Spinal cord (tissue), 10 donors: ENCODE results near the gene IQCK. TPM values are rescaled to one million over a fixed set of nuclear protein-coding genes. Genes with fewer than 3 reads are reported as not detected.
A peak's percentile ranks its signal among the peaks of the same experiment; 100 is the strongest.

Experiments
- DNase-seq, 6 donors: peaks; one replicate each; pipeline versions ENCODE4 v3.0.0 to v3.0.0-alpha.2; 2013 to 2015; ENCODE audit warnings: low spot score in 6 of 6, low read depth in 4 of 6
- H3K27ac ChIP-seq: one replicate; pipeline ENCODE4 v1.5.1; 2013; ENCODE audit warnings: low read depth, low read length, control low read depth
- H3K27me3 ChIP-seq: one replicate; pipeline ENCODE4 v1.6.1; 2013; ENCODE audit warnings: low read length; ENCODE audit not compliant: control insufficient read depth, insufficient read depth
- H3K36me3 ChIP-seq: one replicate; pipeline ENCODE4 v1.6.1; 2013; ENCODE audit warnings: low read length; ENCODE audit not compliant: control insufficient read depth, insufficient read depth
- H3K4me1 ChIP-seq: one replicate; pipeline ENCODE4 v1.6.1; 2013; ENCODE audit warnings: low read length; ENCODE audit not compliant: control insufficient read depth, insufficient read depth
- H3K4me3 ChIP-seq: one replicate; pipeline ENCODE4 v1.5.1; 2013; ENCODE audit warnings: low read depth, low read length, control low read depth
- H3K9me3 ChIP-seq: one replicate; pipeline ENCODE4 v1.6.1; 2013; ENCODE audit warnings: low read length; ENCODE audit not compliant: control insufficient read depth, insufficient read depth
- WGBS: methylation state at CpG from one replicate; pipeline ENCODE4 v1.1.5; 2013; ENCODE audit warnings: missing lambda C conversion rate; ENCODE audit not compliant: insufficient coverage; 5-methylcytosine and 5-hydroxymethylcytosine counted together
- polyA plus RNA-seq, 2 donors: library from polyadenylated mRNA; unstranded; fragments of 120-200 nt; gene quantifications; one replicate each; pipeline ENCODE4 v1.2.1, GENCODE V29; 2013; ENCODE audit not compliant: insufficient read length in 2 of 2
- total RNA-seq, 2 donors: library from RNA; depleted of rRNA in 1 of 2; stranded (reverse); fragments of 120-200 nt in 1 of 2; fragments of >200 nt in 1 of 2; gene quantifications; one replicate each; pipeline versions ENCODE4 v1.2.3 to v1.2.4, GENCODE V29; 2013 to 2014
- donor health status: healthy.

IQCK gene
- total and polyA plus RNA-seq, 4 donors, result 12.0 to 25.5 (median 19.0) TPM

GRCh38 chr16:19683453-19684236, 34.4 kb upstream of the IQCK start:
- peaks cover 15% of the 10 kb centered on the region for H3K4me1 ChIP-seq
- H3K36me3 ChIP-seq, result peaks cover 56% of the 10 kb centered on the region

GRCh38 chr16:19685176-19685575, 32.9 kb upstream of the IQCK start:
- H3K27ac ChIP-seq, result no peak overlapping the region
- no peaks in the 10 kb centered on the region for H3K9me3 ChIP-seq
- DNase-seq, result no peak
- 98% methylated on average over 3 of the region's 4 CpGs for WGBS
- H3K4me3 ChIP-seq, result no peak overlapping the region
- peaks cover 61% of the 10 kb centered on the region for H3K36me3 ChIP-seq
- H3K4me1 ChIP-seq, result peaks cover 15% of the 10 kb centered on the region
- H3K27me3 ChIP-seq, result no peaks in the 10 kb centered on the region

More at GRCh38 chr16:19683453-19684236, 34.4 kb upstream of the IQCK start:
- WGBS, result 98% methylated on average over 5 of the region's 6 CpGs
- Histone ChIP-seq H3K27ac (no peak overlapping the region), H3K4me3 (no peak overlapping the region), H3K27me3 (no peaks in the 10 kb centered on the region), H3K9me3 (no peaks in the 10 kb centered on the region)
- DNase-seq, result no peak

- peak in 1 of 6 donors; percentile 31 for DNase-seq
- Histone ChIP-seq H3K4me3 (no peak overlapping the region), H3K4me1 (peaks cover 16% of the 10 kb centered on the region), H3K9me3 (no peaks in the 10 kb centered on the region), H3K36me3 (peaks cover 60% of the 10 kb centered on the region), H3K27ac (no peak overlapping the region), H3K27me3 (no peaks in the 10 kb centered on the region)
- 50% methylated on average over 6 of the region's 7 CpGs for WGBS
These were observed 30.8 kb upstream of the IQCK start for GRCh38 chr16:19687279-19687678.

- no peak for DNase-seq
- WGBS, result 88% methylated on average over 17 of the region's 18 CpGs
- Histone ChIP-seq H3K36me3 (peaks cover 58% of the 10 kb centered on the region), H3K27me3 (no peaks in the 10 kb centered on the region), H3K4me1 (peaks cover 16% of the 10 kb centered on the region), H3K27ac (no peak overlapping the region), H3K4me3 (no peak overlapping the region), H3K9me3 (no peaks in the 10 kb centered on the region)
These were observed 29.6 kb upstream of the IQCK start for GRCh38 chr16:19688396-19689024.

- Histone ChIP-seq H3K4me1 (peaks cover 16% of the 10 kb centered on the region), H3K27me3 (no peaks in the 10 kb centered on the region), H3K27ac (no peak overlapping the region), H3K4me3 (no peak overlapping the region), H3K9me3 (no peaks in the 10 kb centered on the region), H3K36me3 (peaks cover 54% of the 10 kb centered on the region)
- no peak for DNase-seq
- 100% methylated on average over 2 of the region's 5 CpGs for WGBS
These were observed 28.7 kb upstream of the IQCK start for GRCh38 chr16:19689342-19689741.

- Histone ChIP-seq H3K27me3 (no peaks in the 10 kb centered on the region), H3K9me3 (no peaks in the 10 kb centered on the region), H3K36me3 (peaks cover 50% of the 10 kb centered on the region), H3K4me3 (no peak overlapping the region), H3K4me1 (peaks cover 16% of the 10 kb centered on the region), H3K27ac (no peak overlapping the region)
- peak in 1 of 6 donors; percentile 25 for DNase-seq
- 63% methylated on average over 3 of the region's 4 CpGs for WGBS
These were observed 27.9 kb upstream of the IQCK start for GRCh38 chr16:19690196-19690595.

- H3K36me3 ChIP-seq, result peaks cover 50% of the 10 kb centered on the region
- no peaks in the 10 kb centered on the region for H3K27me3 ChIP-seq
- peaks cover 21% of the 10 kb centered on the region for H3K4me1 ChIP-seq
- 69% methylated on average over 14 of the region's 14 CpGs for WGBS
- no peak overlapping the region for H3K4me3 ChIP-seq
- H3K9me3 ChIP-seq, result no peaks in the 10 kb centered on the region
- peak in 1 of 6 donors; percentile 66 for DNase-seq
- H3K27ac ChIP-seq, result peak overlapping the region; percentile 45
These were observed 26.8 kb upstream of the IQCK start for GRCh38 chr16:19691161-19691711.

- no peak for DNase-seq
- no peak overlapping the region for H3K27ac ChIP-seq
- H3K4me1 ChIP-seq, result peaks cover 28% of the 10 kb centered on the region
- WGBS, result 100% methylated on average over 5 of the region's 8 CpGs
- H3K4me3 ChIP-seq, result no peak overlapping the region
- H3K9me3 ChIP-seq, result no peaks in the 10 kb centered on the region
- H3K27me3 ChIP-seq, result no peaks in the 10 kb centered on the region
- H3K36me3 ChIP-seq, result peaks cover 57% of the 10 kb centered on the region
These were observed 23.1 kb upstream of the IQCK start for GRCh38 chr16:19694989-19695388.

- WGBS, result 42% methylated on average over 5 of the region's 10 CpGs
- peak in 2 of 6 donors; percentile 72 to 87 for DNase-seq
- H3K9me3 ChIP-seq, result no peaks in the 10 kb centered on the region
- H3K4me3 ChIP-seq, result no peak overlapping the region
- H3K36me3 ChIP-seq, result peaks cover 50% of the 10 kb centered on the region
- H3K4me1 ChIP-seq, result peaks cover 23% of the 10 kb centered on the region
- peak overlapping the region; percentile 50 for H3K27ac ChIP-seq
- no peaks in the 10 kb centered on the region for H3K27me3 ChIP-seq
These were observed 21.7 kb upstream of the IQCK start for GRCh38 chr16:19696328-19696727.
